Measurements from ENCODE around the gene CYTH1.

The CYTH1 gene

DNA sequence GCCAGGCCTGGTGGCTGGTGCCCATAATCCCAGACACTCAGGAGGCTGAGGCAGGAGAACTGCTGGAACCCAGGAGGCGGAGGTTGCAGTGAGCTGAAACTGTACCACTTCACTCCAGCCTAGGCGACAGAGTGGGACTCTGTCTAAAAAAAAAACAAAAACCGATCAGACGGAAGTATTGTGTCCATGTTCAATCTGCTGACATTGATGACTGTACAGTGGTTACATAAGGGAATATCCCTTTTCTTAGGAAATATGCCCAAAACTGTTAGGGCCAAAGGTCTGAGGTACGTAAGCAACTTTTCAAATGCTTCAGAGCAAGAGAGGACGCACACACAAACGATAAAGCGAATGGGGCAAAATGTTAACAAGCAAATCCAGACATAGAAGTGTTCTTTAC lies 135.0 kb downstream of the CYTH1 start:
- DNase-seq (ENCODE audit: low read depth), result no peak
- H3K4me3 ChIP-seq (ENCODE audit: low read length), result no peak overlapping the region
- TF ChIP-seq, protein P1, sequence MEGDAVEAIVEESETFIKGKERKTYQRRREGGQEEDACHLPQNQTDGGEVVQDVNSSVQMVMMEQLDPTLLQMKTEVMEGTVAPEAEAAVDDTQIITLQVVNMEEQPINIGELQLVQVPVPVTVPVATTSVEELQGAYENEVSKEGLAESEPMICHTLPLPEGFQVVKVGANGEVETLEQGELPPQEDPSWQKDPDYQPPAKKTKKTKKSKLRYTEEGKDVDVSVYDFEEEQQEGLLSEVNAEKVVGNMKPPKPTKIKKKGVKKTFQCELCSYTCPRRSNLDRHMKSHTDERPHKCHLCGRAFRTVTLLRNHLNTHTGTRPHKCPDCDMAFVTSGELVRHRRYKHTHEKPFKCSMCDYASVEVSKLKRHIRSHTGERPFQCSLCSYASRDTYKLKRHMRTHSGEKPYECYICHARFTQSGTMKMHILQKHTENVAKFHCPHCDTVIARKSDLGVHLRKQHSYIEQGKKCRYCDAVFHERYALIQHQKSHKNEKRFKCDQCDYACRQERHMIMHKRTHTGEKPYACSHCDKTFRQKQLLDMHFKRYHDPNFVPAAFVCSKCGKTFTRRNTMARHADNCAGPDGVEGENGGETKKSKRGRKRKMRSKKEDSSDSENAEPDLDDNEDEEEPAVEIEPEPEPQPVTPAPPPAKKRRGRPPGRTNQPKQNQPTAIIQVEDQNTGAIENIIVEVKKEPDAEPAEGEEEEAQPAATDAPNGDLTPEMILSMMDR (IDR thresholded peaks at IDR 0.05; ENCODE audit: insufficient read depth, low read depth, low read length, missing control alignments), result no peak

DNA sequence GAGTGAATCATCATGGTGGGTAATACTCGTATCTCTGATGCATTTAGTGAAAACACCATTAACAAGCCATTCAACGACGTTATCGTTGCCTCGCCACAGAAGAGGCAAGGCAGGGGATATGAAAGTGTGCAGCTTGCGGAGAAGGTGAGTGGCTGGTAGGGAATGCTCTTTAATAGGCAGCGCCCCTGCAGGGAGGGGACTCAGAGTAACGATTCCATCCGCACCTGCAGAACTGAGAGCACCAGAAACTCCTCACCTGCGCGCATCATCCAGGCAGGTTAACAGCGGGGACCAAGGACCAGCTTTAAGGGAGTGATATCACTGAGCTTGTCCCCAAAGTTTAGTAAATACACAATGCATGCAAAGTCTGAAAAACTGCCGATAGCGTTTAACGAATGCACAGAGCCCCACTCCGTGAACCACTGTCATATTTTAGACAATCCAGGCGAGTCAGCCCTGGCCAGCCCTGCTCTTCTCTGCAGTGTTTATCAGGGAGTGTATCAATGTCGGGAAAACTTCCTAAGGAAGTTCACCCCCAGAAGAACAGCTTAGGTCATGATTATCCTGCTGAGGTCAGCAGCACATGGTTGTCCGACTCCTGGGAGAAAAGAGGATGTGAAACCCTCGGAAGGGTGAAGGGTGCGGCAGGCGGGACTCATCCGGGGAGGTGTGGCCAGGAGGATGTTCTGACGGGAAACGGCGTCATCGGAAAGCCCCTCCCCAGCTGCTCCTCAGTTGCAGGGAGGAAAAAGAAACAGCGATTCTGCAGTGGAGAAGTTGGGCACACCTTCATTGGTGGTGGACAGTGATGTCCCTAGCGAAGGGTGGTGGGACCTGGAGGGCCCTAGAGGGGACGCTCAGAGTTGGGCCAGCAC lies 136.4 kb downstream of the CYTH1 start:
- TF ChIP-seq, protein P1 (IDR thresholded peaks at IDR 0.05; ENCODE audit: insufficient read depth, low read depth, low read length, missing control alignments), result no peak
- no peak for DNase-seq (ENCODE audit: low read depth)
- H3K4me3 ChIP-seq (ENCODE audit: low read length), result no peak overlapping the region

DNA sequence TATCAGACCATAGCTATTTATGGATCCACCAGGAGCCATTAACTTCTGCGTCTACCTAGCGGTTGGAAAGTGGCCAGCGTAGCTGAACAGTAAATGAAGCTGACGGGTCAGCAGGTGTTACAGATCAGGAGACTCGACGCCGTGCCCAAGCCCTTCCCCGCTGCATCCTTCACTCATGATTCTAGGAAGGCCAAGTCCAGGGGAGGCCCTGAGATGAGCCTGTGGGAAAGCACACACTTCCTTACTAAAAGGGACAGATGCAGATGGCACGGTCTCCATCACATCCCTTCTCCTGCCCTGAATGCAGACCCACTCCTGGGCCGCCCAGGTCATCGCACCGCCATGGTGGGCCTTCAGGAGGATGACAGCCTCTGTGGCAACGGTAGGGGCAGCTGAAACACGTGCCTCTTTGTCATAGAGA lies 137.1 kb downstream of the CYTH1 start:
- H3K4me3 ChIP-seq (ENCODE audit: low read length), result no peak overlapping the region
- no peak for DNase-seq (ENCODE audit: low read depth)
- TF ChIP-seq, protein P1 (IDR thresholded peaks at IDR 0.05; ENCODE audit: insufficient read depth, low read depth, low read length, missing control alignments), result no peak

DNA sequence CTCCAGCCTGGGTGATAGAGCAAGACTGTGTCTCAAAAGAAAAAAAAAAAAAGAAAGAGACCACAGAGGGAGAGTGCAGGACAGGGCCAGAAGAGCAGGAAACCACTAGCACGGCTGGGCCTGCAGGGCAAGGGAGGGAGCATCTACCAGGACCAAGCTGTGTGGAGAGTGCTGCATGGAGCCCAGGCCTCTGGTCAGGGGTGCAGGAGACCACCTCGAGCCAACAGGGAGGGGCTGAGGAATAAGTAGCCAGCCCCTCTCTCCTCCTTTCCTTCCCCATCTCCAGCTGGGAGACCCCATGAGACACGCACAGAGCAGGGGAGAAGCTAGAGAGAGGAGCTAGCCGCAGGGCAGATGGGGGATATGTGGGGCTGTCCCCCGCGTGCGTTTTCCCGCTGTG lies 137.8 kb downstream of the CYTH1 start:
- no peak for DNase-seq (ENCODE audit: low read depth)
- no peak overlapping the region for H3K4me3 ChIP-seq (ENCODE audit: low read length)
- TF ChIP-seq, protein P1 (IDR thresholded peaks at IDR 0.05; ENCODE audit: insufficient read depth, low read depth, low read length, missing control alignments), result no peak

DNA sequence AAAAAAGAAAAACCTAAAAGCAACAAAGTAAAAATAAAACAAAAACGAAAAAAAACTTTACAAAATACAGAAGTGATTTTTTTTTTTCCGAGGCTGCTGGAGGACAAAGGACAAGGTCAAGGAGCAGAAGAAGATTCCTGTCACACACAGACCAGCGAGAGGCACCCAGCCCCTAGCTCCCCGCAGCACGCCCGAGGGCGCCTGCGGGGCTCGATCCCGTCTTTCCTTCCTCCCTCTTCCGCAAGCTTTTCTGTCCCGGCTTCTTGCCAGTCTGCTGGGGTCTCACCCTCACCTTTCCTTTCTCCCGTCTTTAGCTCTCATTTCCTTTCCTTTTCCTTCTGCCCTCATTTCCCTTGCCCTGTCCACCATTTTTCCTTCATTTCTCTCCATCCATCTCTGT lies 138.7 kb downstream of the CYTH1 start:
- DNase-seq (ENCODE audit: low read depth), result no peak
- TF ChIP-seq, protein P1 (IDR thresholded peaks at IDR 0.05; ENCODE audit: insufficient read depth, low read depth, low read length, missing control alignments), result no peak

DNA sequence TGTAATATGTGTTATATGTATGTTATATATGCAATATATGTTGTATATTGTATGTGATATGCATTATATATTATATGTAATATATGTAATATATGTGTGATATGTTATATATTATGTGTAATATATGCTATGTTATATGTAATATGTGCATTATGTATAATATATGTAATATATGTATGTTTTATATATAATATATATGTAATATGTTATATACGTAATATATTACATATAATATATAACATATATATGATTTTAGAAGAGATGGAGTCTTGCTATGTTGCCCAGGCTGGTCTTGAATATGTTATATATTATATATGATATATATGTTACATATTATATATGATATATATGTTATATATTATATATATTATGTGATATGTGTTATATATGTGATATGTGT lies 139.4 kb downstream of the CYTH1 start:
- TF ChIP-seq, protein P1 (IDR thresholded peaks at IDR 0.05; ENCODE audit: insufficient read depth, low read depth, low read length, missing control alignments), result no peak

More for the DNA sequence above, 138.7 kb downstream of the CYTH1 start:
- H3K4me3 ChIP-seq (ENCODE audit: low read length), result no peak overlapping the region

DNA sequence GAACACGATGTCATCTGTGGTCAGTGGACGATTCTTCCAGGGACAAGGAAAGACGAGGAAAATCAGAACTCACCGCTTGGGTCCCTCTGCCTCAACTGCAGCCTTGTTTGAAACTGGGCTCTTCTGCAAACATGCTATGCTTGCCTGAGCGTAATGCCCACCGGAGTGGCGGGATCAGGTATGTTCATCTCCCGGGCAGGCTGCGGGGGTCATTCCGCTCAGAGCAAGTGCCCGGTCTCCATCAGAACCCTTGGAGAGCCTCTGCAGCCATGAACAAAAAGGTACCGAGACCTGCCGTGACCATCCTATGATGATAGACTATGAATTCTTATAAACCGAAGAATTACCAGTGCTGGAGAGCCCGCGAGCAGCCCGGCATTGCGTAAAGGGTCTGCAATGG lies 140.4 kb downstream of the CYTH1 start:
- TF ChIP-seq, protein P1 (IDR thresholded peaks at IDR 0.05; ENCODE audit: insufficient read depth, low read depth, low read length, missing control alignments), result no peak
- no peak overlapping the region for H3K4me3 ChIP-seq (ENCODE audit: low read length)
- no peak for DNase-seq (ENCODE audit: low read depth)

More for the DNA sequence above, 139.4 kb downstream of the CYTH1 start:
- no peak overlapping the region for H3K4me3 ChIP-seq (ENCODE audit: low read length)
- DNase-seq (ENCODE audit: low read depth), result no peak

Data from epithelial cell of esophagus (primary cell).